ENCODE results near the gene PDE3A. TPM values are rescaled to one million over a fixed set of nuclear protein-coding genes. Genes with fewer than 3 reads are reported as not detected.

PDE3A gene
- polyA plus RNA-seq, 3 donors, result 0.10 TPM; not detected in 2

- Mint-ChIP-seq H3K9me3 (peaks cover 6 to 15% (median 11%) of the 10 kb centered on the region in 7 donors), H3K27ac (no peak overlapping the region), H3K4me3 (no peak overlapping the region), H3K36me3 (no peaks in the 10 kb centered on the region), H3K27me3 (ENCODE audit: low read depth in 3 of 3) (peaks cover 0 to 1% (median 0%) of the 10 kb centered on the region in 3 donors), H3K4me1 (no peaks in the 10 kb centered on the region)
- Histone ChIP-seq H3K4me1 (ENCODE audit: control insufficient read depth in 1 of 2, insufficient read depth in 2 of 2, low read length in 2 of 2) (no peaks in the 10 kb centered on the region), H3K4me2 (replicated peaks; ENCODE audit: extremely low read depth, low read length, poor library complexity, severe bottlenecking) (no peak overlapping the region), H4K20me1 (ENCODE audit: insufficient read depth, low read length) (no peaks in the 10 kb centered on the region), H3K27ac (ENCODE audit: low read depth in 1 of 2, low read length in 2 of 2) (no peak overlapping the region), H2AFZ (ENCODE audit: insufficient read depth, low read depth, low read length, poor library complexity, severe bottlenecking) (no peak overlapping the region), H3K36me3 (replicated peaks in 1 of 2; ENCODE audit: control insufficient read depth in 1 of 2, insufficient read depth in 2 of 2, low read length in 2 of 2) (no peaks in the 10 kb centered on the region), H3K4me3 (replicated peaks in 1 of 3; ENCODE audit: low read depth in 2 of 3, low read length in 3 of 3) (no peak overlapping the region), H3K27me3 (ENCODE audit: control insufficient read depth in 2 of 2, insufficient read depth in 2 of 2, low read length in 2 of 2) (no peaks in the 10 kb centered on the region), H3K79me2 (ENCODE audit: insufficient read depth, low read length) (no peaks in the 10 kb centered on the region), H3K9ac (ENCODE audit: insufficient read depth, low read length, poor library complexity, severe bottlenecking) (no peak overlapping the region), H3K9me3 (replicated peaks in 1 of 2; ENCODE audit: control insufficient read depth in 1 of 2, insufficient read depth in 1 of 2, low read length in 2 of 2) (peaks cover 0 to 14% of the 10 kb centered on the region in 2 donors)
- intact Hi-C loops (cut with micrococcal nuclease), result no loop called here
- TF ChIP-seq, protein P1, sequence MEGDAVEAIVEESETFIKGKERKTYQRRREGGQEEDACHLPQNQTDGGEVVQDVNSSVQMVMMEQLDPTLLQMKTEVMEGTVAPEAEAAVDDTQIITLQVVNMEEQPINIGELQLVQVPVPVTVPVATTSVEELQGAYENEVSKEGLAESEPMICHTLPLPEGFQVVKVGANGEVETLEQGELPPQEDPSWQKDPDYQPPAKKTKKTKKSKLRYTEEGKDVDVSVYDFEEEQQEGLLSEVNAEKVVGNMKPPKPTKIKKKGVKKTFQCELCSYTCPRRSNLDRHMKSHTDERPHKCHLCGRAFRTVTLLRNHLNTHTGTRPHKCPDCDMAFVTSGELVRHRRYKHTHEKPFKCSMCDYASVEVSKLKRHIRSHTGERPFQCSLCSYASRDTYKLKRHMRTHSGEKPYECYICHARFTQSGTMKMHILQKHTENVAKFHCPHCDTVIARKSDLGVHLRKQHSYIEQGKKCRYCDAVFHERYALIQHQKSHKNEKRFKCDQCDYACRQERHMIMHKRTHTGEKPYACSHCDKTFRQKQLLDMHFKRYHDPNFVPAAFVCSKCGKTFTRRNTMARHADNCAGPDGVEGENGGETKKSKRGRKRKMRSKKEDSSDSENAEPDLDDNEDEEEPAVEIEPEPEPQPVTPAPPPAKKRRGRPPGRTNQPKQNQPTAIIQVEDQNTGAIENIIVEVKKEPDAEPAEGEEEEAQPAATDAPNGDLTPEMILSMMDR (IDR thresholded peaks at IDR 0.05), result no peak
- DNase-seq, result no peak
- no CpG with 5 or more reads among the region's 2 CpGs for WGBS (ENCODE audit: insufficient coverage)
These were observed 179.7 kb downstream of the PDE3A start for GRCh38 chr12:20547816-20548575.

DNA sequence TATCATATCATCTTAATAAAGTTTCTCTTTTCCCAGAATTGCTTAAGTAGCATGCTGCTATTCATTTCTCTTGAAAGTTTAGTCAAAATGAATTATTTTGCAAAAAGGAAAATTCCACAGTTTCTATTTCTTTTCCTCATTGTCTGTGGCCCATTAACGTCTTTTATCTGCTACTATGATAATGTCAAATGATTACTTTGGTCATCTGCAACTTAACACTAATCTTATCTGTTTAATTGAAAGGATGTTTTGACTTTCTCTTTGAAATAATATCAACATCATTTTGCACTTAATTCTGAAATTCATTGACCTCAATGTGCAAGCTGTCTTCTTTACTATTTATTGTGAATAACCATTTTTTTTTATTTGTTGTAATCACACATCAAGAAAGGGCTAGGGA is 180.3 kb downstream of the PDE3A start:
- Histone ChIP-seq H3K36me3 (replicated peaks in 1 of 2; ENCODE audit: control insufficient read depth in 1 of 2, insufficient read depth in 2 of 2, low read length in 2 of 2) (no peaks in the 10 kb centered on the region), H3K4me1 (ENCODE audit: control insufficient read depth in 1 of 2, insufficient read depth in 2 of 2, low read length in 2 of 2) (no peaks in the 10 kb centered on the region), H2AFZ (ENCODE audit: insufficient read depth, low read depth, low read length, poor library complexity, severe bottlenecking) (no peak overlapping the region), H3K79me2 (ENCODE audit: insufficient read depth, low read length) (no peaks in the 10 kb centered on the region), H3K4me2 (replicated peaks; ENCODE audit: extremely low read depth, low read length, poor library complexity, severe bottlenecking) (no peak overlapping the region), H3K9ac (ENCODE audit: insufficient read depth, low read length, poor library complexity, severe bottlenecking) (no peak overlapping the region), H3K27me3 (ENCODE audit: control insufficient read depth in 2 of 2, insufficient read depth in 2 of 2, low read length in 2 of 2) (no peaks in the 10 kb centered on the region), H3K4me3 (replicated peaks in 1 of 3; ENCODE audit: low read depth in 2 of 3, low read length in 3 of 3) (no peak overlapping the region), H3K27ac (ENCODE audit: low read depth in 1 of 2, low read length in 2 of 2) (no peak overlapping the region), H4K20me1 (ENCODE audit: insufficient read depth, low read length) (no peaks in the 10 kb centered on the region), H3K9me3 (replicated peaks in 1 of 2; ENCODE audit: control insufficient read depth in 1 of 2, insufficient read depth in 1 of 2, low read length in 2 of 2) (peaks cover 0 to 14% of the 10 kb centered on the region in 2 donors)
- Mint-ChIP-seq H3K4me3 (no peak overlapping the region), H3K9me3 (peaks cover 6 to 15% (median 13%) of the 10 kb centered on the region in 7 donors), H3K27ac (no peak overlapping the region), H3K36me3 (no peaks in the 10 kb centered on the region), H3K4me1 (no peaks in the 10 kb centered on the region), H3K27me3 (ENCODE audit: low read depth in 3 of 3) (peaks cover 0 to 1% (median 0%) of the 10 kb centered on the region in 3 donors)
- no CpG with 5 or more reads among the region's 1 CpG for WGBS (ENCODE audit: insufficient coverage)
- no peak for DNase-seq
- TF ChIP-seq, protein P1 (IDR thresholded peaks at IDR 0.05), result no peak
- intact Hi-C loops (cut with micrococcal nuclease), result no loop called here

Data from CD14-positive monocyte (primary cell).